HG02884 (cell line): Measurements from ENCODE around the gene IGSF22.

ENCODE experiments used
- ATAC-seq: cut with Tn5 transposase; IDR thresholded peaks from one replicate; pipeline ENCODE4 v1.9.1; 2021; ENCODE audit warnings: mild to moderate bottlenecking, moderate library complexity; ENCODE audit not compliant: unreplicated experiment

Gene IGSF22

GRCh38 chr11:18745251-18745650 lies 19.3 kb upstream of the IGSF22 start:
- no peak for ATAC-seq

- ATAC-seq: no peak
Observed at GRCh38 chr11:18743900-18744514, 18.0 kb upstream of the IGSF22 start.

- no peak for ATAC-seq
Observed at GRCh38 chr11:18743365-18743764, 17.4 kb upstream of the IGSF22 start.

GRCh38 chr11:18741783-18742182 lies 15.8 kb upstream of the IGSF22 start:
- no peak for ATAC-seq

- ATAC-seq: no peak
Observed at GRCh38 chr11:18739685-18740084, 13.7 kb upstream of the IGSF22 start.

- ATAC-seq: no peak
Observed at GRCh38 chr11:18737642-18738041, 11.7 kb upstream of the IGSF22 start.

GRCh38 chr11:18736590-18737148 lies 10.7 kb upstream of the IGSF22 start:
- ATAC-seq: no peak

GRCh38 chr11:18733202-18733601 lies 7.2 kb upstream of the IGSF22 start:
- no peak for ATAC-seq

GRCh38 chr11:18731949-18732821 lies 6.2 kb upstream of the IGSF22 start:
- no peak for ATAC-seq

GRCh38 chr11:18731441-18731840 lies 5.5 kb upstream of the IGSF22 start:
- ATAC-seq: no peak

- no peak for ATAC-seq
Observed at GRCh38 chr11:18730020-18730419, 4.0 kb upstream of the IGSF22 start.

GRCh38 chr11:18729426-18729825 lies 3.4 kb upstream of the IGSF22 start:
- ATAC-seq: no peak

GRCh38 chr11:18728658-18729057 lies 2.7 kb upstream of the IGSF22 start:
- no peak for ATAC-seq

- ATAC-seq: no peak
Observed at GRCh38 chr11:18727479-18728236, 1.7 kb upstream of the IGSF22 start.

- no peak for ATAC-seq
Observed at GRCh38 chr11:18723991-18724390, 2.0 kb downstream of the IGSF22 start.

GRCh38 chr11:18722293-18722637 lies 3.7 kb downstream of the IGSF22 start:
- no peak for ATAC-seq

- ATAC-seq: peak; percentile 72
Observed at GRCh38 chr11:18721561-18722292, 4.3 kb downstream of the IGSF22 start.

- ATAC-seq: peak; percentile 75
Observed at GRCh38 chr11:18720808-18721560, 5.0 kb downstream of the IGSF22 start.

GRCh38 chr11:18720091-18720807 lies 5.7 kb downstream of the IGSF22 start:
- no peak for ATAC-seq
